Measurements from ENCODE around the gene YIF1B.

The YIF1B gene

DNA sequence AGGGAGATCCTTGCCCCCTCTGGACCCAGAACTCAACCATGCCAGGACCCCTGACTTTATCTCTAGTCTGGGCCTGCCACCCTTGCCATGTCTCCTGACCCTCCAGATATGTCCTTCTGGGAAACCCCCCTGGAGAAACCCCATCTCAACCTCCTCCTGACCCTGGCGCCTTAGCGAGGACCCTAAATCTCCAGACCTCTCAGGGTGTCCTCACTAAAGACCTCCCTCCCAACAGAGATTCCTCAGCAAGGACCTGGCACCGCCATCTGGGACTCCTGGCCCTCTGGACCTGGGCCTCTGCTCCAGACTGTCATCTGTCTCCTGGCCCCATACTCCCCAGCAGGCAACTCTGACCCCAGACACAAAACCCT is 5.2 kb upstream of the YIF1B start:
- no peak overlapping the region for H3K27ac ChIP-seq
- no peak overlapping the region for H2AFZ ChIP-seq (ENCODE audit: low read depth)
- H3K4me2 ChIP-seq: no peak overlapping the region
- H4K20me1 ChIP-seq (ENCODE audit: insufficient read depth): no peaks in the 10 kb centered on the region
- no peaks in the 10 kb centered on the region for H3K79me2 ChIP-seq (ENCODE audit: insufficient read depth, low read depth)
- TF ChIP-seq, protein P1, sequence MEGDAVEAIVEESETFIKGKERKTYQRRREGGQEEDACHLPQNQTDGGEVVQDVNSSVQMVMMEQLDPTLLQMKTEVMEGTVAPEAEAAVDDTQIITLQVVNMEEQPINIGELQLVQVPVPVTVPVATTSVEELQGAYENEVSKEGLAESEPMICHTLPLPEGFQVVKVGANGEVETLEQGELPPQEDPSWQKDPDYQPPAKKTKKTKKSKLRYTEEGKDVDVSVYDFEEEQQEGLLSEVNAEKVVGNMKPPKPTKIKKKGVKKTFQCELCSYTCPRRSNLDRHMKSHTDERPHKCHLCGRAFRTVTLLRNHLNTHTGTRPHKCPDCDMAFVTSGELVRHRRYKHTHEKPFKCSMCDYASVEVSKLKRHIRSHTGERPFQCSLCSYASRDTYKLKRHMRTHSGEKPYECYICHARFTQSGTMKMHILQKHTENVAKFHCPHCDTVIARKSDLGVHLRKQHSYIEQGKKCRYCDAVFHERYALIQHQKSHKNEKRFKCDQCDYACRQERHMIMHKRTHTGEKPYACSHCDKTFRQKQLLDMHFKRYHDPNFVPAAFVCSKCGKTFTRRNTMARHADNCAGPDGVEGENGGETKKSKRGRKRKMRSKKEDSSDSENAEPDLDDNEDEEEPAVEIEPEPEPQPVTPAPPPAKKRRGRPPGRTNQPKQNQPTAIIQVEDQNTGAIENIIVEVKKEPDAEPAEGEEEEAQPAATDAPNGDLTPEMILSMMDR (conservative IDR thresholded peaks at IDR 0.05; ENCODE audit: low read depth, low read length): no peak
- H3K36me3 ChIP-seq (ENCODE audit: insufficient read depth): no peaks in the 10 kb centered on the region
- no peak overlapping the region for H3K4me3 ChIP-seq (IDR thresholded peaks at IDR 0.05; ENCODE audit: insufficient read depth, low read depth, low read length)
- H3K9ac ChIP-seq: no peak overlapping the region
- H3K4me1 ChIP-seq (ENCODE audit: low read depth, poor library complexity, severe bottlenecking): no peaks in the 10 kb centered on the region
- peaks cover 7% of the 10 kb centered on the region; the same call in 1 of the 2 replicates for H3K27me3 ChIP-seq (ENCODE audit: insufficient read depth, low read depth)

- TF ChIP-seq, protein P1 (conservative IDR thresholded peaks at IDR 0.05; ENCODE audit: low read depth, low read length): no peak
- H3K27me3 ChIP-seq (ENCODE audit: insufficient read depth, low read depth): peaks cover 7% of the 10 kb centered on the region; the same call in 1 of the 2 replicates
- H2AFZ ChIP-seq (ENCODE audit: low read depth): no peak within 1 kb of the TSS
- no peaks in the 10 kb centered on the region for H3K4me1 ChIP-seq (ENCODE audit: low read depth, poor library complexity, severe bottlenecking)
- no peak within 1 kb of the TSS for H3K4me3 ChIP-seq (IDR thresholded peaks at IDR 0.05; ENCODE audit: insufficient read depth, low read depth, low read length)
- no peaks in the 10 kb centered on the region for H3K36me3 ChIP-seq (ENCODE audit: insufficient read depth)
- no peak within 1 kb of the TSS for H3K9ac ChIP-seq
- H3K27ac ChIP-seq: no peak within 1 kb of the TSS
- H3K4me2 ChIP-seq: no peak within 1 kb of the TSS
- no peaks in the 10 kb centered on the region for H4K20me1 ChIP-seq (ENCODE audit: insufficient read depth)
- no peaks in the 10 kb centered on the region for H3K79me2 ChIP-seq (ENCODE audit: insufficient read depth, low read depth)
Measured at GRCh38 chr19:38319421-38320258, 3.9 kb upstream of the YIF1B start, which contains the start of gene KCNK6. Gene KCNK6 (plus strand): TSS chr19:38319845. CDS start chr19:38319951, 106 bp downstream.

GRCh38 chr19:38318660-38319059 is 2.9 kb upstream of the YIF1B start:
- Histone ChIP-seq H4K20me1 (ENCODE audit: insufficient read depth) (no peaks in the 10 kb centered on the region), H3K4me2 (no peak overlapping the region), H3K4me3 (IDR thresholded peaks at IDR 0.05; ENCODE audit: insufficient read depth, low read depth, low read length) (no peak overlapping the region), H3K79me2 (ENCODE audit: insufficient read depth, low read depth) (no peaks in the 10 kb centered on the region), H3K27ac (no peak overlapping the region), H3K4me1 (ENCODE audit: low read depth, poor library complexity, severe bottlenecking) (no peaks in the 10 kb centered on the region), H2AFZ (ENCODE audit: low read depth) (no peak overlapping the region), H3K9ac (no peak overlapping the region), H3K27me3 (ENCODE audit: insufficient read depth, low read depth) (peaks cover 7% of the 10 kb centered on the region; the same call in 1 of the 2 replicates), H3K36me3 (ENCODE audit: insufficient read depth) (no peaks in the 10 kb centered on the region)
- TF ChIP-seq, protein P1 (conservative IDR thresholded peaks at IDR 0.05; ENCODE audit: low read depth, low read length): no peak

DNA sequence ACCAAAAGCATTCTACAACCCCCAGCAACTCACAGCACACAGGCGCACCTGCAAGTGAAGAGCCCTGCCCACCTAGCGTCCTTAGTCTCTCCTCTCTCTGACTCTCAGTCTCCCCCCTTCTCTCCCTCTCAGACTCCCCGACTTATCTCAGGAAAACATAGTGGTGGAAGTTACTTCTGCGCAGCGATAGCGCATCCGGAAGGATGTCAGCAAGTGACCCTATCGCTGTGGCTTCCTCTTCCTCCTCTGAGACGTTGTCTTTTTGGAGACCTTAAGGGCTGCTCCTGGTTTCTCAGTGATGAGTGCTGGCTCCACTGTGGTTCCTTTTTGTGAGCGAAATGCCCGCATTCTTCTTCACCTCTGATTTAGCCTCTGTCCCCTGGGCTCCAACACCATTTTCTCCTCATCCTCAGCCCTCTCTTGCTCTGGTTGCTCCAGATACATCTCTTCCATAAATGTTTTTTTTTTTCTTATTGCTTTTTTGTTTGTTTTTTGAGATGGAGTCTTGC is 1.4 kb upstream of the YIF1B start:
- Histone ChIP-seq H3K36me3 (ENCODE audit: insufficient read depth) (no peaks in the 10 kb centered on the region), H3K27ac (no peak overlapping the region), H4K20me1 (ENCODE audit: insufficient read depth) (no peaks in the 10 kb centered on the region), H2AFZ (ENCODE audit: low read depth) (0 out of 2 replicates have a peak overlapping the region, but pooled peaks have one; percentile 98), H3K4me3 (IDR thresholded peaks at IDR 0.05; ENCODE audit: insufficient read depth, low read depth, low read length) (no peak overlapping the region), H3K4me2 (no peak overlapping the region), H3K9ac (no peak overlapping the region), H3K27me3 (ENCODE audit: insufficient read depth, low read depth) (peaks cover 3% of the 10 kb centered on the region; the same call in 1 of the 2 replicates), H3K4me1 (ENCODE audit: low read depth, poor library complexity, severe bottlenecking) (no peaks in the 10 kb centered on the region), H3K79me2 (ENCODE audit: insufficient read depth, low read depth) (no peaks in the 10 kb centered on the region)
- TF ChIP-seq, protein P1 (conservative IDR thresholded peaks at IDR 0.05; ENCODE audit: low read depth, low read length): no peak
